Activated T-cell treated with anti-CD3 and anti-CD28 coated beads, Interleukin-2, amount 50 U/mL, for 48 hours (primary cell): Measurements from ENCODE around the gene HSPB7.
"Not testable (repeated sequence)": the region's sequence is repeated elsewhere in the genome, so short reads cannot be mapped to it uniquely, and the experiment has no call there.

ENCODE experiments used
- DNase-seq, 2 experiments: peaks; one replicate each; pipeline ENCODE4 v3.0.0-alpha.2; 2020

The HSPB7 gene

GRCh38 chr1:16017461-16018303, at the start of gene HSPB7:
Gene HSPB7, minus strand, starts transcription at chr1:16018043. Its CDS starts 80 bp downstream, at chr1:16017963.
- DNase-seq, result no peak

- DNase-seq, result no peak
These were observed 49.4 kb upstream of the HSPB7 start for GRCh38 chr1:16067127-16067768.

DNA sequence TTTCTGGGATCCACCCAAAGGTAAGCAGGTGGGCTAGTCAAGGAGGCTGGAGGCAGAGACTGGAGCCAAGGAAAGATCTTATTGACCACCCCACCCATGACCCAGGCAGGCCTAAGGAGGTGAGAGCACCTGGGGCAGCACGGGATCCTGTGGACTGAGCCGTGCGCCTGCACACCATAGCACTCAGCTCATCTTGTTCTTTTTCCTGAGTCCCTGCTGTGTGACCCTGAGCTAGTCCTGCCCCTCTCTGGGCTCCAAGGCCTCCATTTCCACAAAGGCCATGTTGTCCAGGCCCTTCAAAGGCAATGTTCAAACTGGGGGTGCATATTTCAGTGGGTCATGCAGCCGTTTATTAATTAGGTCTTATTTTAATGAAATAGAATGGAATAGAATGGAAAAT, 48.4 kb upstream of the HSPB7 start:
- no peak for DNase-seq

DNA sequence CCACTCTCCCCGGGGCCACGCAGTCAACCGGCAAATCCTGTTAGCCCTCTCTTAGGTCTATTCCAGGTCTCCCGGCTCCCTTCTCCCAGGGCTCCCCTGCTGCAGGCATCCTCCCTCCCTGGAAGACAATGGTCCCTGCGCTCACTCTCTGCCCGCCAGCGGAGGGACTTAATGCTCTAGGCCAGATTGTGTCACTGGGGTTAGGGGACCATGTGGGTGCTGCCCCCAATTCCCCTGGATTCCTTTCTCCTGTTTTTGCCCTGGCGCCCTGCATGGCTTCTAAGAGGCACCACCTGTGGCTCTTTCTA, 47.4 kb upstream of the HSPB7 start:
- no peak for DNase-seq

- DNase-seq, result no peak
These were observed 46.9 kb upstream of the HSPB7 start for GRCh38 chr1:16064536-16065268.

DNA sequence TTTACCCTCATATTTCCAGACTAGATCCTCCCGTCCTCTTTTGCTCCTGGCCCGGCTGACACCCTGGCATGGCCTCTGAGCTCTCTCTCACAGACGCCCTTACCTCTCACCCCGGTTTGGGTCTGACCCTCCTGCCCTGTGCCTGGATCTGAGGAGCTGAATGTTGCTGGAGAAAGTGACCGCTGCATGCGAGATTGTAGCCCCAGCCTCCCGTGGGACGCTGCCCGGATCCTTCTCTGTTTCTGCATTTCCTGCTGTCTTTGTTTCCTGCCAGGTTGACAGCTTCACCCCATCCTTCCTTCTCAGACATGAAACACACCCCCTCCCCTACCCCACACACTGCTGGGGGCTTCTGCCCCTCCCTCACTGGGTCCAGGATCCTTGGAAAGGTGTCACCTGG, 46.1 kb upstream of the HSPB7 start:
- no peak for DNase-seq

DNA sequence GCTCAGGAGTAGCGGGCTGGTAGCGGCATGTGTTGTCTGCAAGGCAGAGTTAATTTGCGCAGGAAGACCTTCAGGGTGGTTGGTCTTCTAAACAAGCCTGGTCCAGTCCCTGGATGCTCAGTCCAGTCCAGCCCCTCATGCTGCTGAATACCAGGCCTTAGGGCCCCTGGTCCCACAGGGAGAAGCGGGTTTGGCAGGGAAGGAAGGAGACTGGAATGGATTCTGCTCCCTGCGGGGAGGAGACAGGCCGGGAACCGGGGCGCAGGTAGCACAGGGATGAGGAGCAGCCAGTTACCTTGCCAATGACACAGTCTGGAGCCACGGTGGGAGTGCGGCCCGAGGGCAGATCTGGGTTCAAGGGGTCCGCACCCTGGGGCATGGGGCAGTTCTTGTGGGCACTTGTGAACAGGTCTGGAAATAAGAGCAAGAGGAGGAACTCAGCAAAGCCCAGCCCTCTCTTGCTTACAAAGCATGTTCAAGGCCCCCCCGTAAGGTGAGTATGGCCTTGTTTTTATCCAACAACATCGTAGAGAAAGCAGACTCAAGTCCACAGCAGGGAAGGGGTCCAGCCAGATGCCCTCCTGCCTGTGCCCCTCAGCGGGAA, 45.5 kb upstream of the HSPB7 start:
- no peak for DNase-seq

DNA sequence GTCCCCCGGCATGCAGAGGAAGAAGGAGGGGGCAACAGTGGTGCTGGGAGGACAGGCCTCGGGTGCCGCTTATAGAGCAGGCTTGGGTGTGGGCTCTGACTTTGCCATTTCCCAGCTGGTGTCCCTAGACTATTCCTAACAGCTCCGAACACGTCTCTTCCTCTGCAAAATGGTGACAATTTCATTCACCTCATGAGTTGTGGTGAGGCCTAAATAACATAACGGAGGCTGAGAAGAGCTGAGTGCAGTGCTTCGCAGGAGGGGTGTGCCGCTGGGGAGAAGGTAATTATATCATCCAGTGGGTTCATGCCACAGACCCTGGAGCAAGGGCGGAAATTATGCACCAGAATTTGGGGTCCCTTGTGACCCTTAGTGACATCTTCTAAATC, 44.8 kb upstream of the HSPB7 start:
- DNase-seq, result not testable (repeated sequence)

- DNase-seq, result not testable (repeated sequence)
These were observed 44.3 kb upstream of the HSPB7 start for GRCh38 chr1:16061989-16062686.

GRCh38 chr1:16061266-16061665, 43.4 kb upstream of the HSPB7 start:
- DNase-seq, result no peak

DNA sequence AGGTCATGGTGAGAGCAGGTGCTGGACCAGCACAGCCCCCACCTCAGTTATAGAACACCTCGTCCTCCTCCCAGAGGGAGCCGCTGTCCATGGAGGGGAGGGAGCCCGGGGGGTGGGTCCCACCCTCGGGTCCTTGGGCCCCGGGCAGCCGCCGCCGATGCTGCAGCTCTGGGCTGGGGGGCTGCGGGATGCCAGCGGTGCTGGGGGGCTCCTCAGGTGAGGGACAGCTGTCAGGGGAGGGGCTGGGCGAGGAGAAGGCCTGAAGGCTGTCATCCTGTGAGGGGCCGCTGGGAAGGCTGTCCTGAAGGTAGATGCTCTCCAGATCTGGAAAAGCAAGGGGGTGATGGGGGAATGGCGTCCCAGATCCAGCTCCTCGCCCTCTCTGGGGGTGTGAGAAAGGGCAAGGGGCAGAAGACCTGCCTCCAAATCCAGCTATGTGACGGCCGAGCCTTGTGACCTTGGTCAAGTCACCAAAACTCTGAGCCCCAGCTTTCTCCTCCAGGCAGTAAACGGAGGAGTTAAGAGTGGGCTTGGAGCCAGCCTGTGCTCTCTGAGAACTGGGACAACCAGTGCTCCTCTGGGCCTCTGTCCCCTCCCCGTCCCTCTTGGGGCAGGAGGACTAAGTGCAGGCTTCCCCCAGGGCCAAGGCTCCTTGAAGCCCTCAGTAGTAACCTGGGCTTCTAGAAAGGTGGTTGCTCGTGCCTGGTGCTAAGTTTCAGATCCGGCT, 40.7 kb upstream of the HSPB7 start:
- DNase-seq, result not testable (repeated sequence)

DNA sequence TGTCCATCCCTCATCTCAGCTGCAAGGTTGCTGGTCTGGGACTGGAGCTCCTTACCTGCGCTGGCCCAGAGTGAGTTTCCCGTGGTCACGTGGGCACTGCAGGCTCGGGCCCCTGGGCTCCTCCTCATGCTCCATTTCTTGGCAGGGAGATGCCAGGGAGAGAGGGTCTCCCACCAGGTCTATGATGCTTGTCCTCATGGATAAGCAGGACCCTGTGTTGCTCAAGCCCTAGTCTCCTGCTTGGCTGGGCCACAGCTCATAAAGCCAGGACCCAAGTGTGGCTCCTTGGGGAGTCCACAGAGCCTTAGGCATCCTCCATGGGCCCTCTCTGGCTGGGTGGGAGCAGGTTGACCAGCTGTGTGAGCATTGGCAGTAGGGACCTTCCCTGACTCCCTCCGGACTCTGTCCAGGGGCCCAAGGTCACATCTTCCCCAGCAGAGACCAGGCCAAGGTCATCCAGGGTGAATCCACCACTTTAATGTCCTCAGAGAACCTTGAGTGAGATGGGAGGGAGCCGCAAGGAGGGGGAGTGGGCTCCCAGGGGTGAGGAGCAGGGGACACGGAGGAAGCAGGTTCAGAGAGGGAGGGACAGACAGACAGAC, 39.6 kb upstream of the HSPB7 start:
- DNase-seq, result not testable (repeated sequence)

GRCh38 chr1:16056521-16056912, 38.7 kb upstream of the HSPB7 start:
- DNase-seq, result not testable (repeated sequence)

DNA sequence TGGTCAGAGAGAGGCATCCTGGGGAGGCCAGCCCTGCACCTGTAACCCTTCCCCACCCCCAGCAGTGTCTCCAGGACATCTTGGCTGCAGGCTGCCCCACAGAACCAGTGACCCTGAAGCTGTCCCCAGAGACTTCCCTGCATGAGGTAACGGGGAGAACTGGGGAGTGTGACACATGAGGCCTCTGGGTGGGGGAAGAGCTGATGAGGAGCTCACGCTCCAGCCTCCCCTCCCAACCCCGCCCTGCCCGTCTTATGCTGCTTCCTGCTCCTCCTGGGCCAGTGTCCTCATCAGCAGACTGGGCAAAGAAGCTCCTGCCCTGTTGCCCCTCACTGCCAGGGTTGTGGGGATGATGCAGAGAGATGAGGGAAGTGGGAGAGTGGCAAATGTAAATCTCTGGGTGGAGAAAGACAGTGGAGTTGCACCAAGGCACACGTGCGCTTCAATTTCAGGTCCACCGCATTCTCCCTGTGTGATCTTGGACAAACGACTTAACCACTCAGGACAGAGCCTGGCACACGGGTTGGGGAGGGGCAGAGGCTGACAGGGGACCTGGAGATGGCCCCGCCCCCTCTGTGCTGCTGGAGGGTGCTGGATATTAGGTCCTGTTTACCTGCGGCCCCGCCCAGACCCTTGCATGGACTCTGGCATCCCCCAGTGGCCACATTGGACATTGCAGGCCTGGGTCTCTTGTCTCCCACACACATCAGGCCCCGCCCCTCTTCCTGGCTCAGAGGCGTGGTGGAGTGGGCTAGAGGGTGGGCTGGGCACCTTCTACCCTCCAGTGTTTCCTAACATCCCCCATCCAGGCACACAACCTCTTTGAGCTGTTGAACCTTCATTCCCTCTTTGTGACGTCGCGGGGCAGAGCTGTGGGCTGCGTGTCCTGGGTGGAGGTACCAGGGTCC, 38.0 kb upstream of the HSPB7 start:
- DNase-seq, result peak; percentile 92 to 93

- no peak for DNase-seq
These were observed 37.0 kb upstream of the HSPB7 start for GRCh38 chr1:16054598-16055540.

DNA sequence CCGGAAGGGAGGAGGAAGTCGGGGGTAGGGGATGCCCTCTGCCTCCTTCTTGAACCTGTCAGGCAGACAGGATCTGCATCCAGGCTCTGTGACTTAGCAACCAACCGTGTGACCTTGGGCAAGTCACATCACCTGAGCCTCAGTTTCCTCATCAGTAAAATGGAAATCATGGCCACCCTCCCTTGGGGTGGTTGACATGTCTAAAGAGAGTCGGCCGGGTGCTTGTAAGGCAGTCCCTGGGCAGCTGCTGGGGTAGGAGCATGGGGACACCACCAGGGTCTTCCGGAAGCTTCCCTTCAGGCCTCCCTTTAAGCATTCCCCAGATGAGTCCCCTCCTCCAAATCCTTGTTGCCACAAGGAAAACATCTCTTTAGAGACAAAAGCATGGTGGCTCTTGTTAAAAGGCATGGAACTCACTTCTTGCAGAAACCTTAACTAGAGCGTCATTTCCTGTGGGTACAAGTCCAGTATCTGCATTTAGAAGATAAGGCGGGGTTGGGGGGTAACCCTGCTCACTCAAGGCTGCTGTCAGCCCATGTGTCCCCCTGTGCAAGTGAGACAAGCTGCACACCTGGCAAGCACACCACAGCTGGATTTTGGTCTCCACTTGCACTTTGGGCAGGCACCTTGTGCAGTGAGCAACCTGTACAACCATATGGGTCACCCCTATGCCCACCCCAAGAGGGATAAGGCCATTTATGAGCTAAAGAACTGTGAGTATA, 36.1 kb upstream of the HSPB7 start:
- no peak for DNase-seq

DNA sequence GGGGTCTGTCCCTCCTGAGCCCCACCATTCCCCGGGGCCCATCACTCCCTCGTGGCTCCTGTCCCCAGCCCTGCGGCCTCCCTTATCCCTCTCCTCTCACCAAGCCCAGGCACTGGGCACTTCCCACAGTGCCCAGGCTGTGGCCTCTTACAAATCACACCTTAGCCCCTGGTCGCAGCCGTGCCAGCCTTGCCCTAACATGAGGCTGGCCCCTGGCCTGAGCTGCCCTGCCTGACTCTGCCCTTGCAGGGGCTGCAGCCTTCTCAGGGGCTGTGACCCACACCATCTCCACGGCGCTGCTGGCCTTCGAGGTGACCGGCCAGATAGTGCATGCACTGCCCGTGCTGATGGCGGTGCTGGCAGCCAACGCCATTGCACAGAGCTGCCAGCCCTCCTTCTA, 34.1 kb upstream of the HSPB7 start:
- DNase-seq, result not testable (repeated sequence)

DNA sequence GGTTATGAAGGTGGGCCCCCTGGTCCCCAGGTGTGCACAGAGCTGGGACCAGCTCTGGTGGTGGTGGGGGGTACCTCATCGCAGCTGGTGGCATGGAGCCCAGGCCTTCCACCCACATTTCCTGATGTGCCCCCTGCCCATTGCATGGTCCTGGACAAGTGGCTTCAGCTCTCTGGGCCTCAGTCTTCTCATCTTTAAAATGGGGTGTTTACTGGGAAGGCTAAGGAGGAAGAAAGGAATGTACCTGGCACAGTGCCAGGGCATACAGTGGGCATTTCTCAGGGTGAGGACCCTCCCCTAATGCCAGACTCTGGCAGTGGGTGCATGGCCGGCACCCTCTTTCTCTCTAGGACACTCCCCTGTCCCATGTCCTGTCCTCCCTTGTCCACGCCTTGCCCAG, 33.2 kb upstream of the HSPB7 start:
- DNase-seq, result no peak

DNA sequence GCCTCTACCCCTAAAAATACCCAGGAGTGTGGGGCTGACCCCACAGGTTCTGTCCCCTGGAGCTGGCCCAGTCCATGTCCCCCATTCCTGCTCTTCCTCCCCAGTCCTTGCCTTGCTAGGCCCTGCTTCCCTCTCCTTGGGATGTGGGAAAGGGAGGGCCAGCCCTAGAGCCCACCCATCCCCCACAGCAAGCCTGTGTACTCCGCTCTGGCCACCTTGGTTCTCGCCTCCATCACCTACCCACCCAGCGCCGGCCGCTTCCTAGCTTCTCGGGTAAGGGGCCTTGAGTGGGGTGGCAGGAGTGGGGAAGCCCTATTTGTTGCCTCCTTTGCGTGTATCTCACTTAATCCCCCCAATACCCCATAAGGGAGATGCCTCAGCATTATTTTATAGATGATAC, 32.5 kb upstream of the HSPB7 start:
- DNase-seq, result no peak
